GM21723 (cell line): ENCODE results near the gene MGST2.

Source experiments
- ATAC-seq: cut with Tn5 transposase; IDR thresholded peaks from one replicate; pipeline ENCODE4 v1.9.1; 2021; ENCODE audit warnings: mild to moderate bottlenecking, moderate library complexity; ENCODE audit not compliant: unreplicated experiment

MGST2 gene

DNA sequence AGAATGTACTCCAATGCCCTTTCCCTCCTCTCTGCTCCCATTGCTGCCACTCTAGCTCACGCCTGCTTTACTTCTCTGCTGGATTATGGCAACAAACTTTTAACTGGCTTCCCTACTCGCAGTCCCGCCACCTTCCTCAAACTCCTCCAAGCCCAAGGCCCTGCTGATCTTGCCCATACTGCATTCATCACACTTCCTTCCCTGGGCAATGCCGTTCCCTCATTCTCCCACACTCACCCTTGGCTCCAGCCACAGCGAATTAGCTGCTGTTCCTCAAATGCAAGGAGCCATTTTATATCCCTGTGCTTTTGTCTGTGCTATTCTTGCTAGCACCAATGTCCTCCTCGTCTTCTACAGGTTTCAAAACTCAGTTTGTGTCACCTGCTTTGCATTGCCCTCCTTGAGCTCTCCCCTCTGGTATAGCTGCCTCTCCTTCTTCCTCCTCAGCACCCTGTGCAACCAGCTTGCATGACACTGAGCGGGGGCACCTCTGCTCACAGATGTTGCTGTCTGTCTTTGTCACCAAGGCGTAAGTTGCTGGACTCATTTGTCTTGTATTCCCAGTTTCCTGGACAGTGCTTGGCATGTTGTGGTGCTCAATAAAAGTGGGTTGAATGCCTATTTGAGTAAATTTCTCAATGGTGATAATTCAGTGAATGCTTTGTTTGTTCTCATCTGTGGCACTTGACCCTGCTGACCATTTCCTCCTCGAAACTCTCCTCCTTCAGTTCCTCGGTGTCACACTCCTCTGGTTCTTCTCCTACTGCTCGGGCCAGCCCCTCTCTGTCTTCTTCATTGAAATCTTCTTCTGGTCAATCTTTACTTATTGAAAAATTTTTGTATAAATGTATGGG lies 22.4 kb upstream of the MGST2 start:
- no peak for ATAC-seq

- no peak for ATAC-seq
Measured at GRCh38 chr4:139645458-139645857, 20.2 kb upstream of the MGST2 start.

GRCh38 chr4:139647184-139647583 lies 18.4 kb upstream of the MGST2 start:
- ATAC-seq, result no peak

DNA sequence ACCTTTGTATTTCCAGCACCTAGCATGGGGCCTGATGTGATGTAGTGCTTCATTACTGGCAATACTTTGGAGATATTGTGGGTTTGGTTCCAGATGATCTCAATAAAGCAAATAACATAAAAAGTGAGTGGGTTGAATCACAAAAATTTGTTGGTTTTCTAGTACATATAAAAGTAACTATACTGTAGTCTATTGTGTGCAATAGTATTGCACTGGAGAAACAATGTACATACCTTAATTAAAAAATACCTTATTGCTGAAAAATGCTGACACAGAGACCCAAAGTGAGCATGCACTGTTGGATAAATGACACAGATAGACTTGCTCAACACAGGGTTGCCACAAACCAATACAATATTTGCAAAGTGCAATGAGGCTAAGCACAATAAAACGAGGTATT lies 17.7 kb upstream of the MGST2 start:
- ATAC-seq, result no peak

DNA sequence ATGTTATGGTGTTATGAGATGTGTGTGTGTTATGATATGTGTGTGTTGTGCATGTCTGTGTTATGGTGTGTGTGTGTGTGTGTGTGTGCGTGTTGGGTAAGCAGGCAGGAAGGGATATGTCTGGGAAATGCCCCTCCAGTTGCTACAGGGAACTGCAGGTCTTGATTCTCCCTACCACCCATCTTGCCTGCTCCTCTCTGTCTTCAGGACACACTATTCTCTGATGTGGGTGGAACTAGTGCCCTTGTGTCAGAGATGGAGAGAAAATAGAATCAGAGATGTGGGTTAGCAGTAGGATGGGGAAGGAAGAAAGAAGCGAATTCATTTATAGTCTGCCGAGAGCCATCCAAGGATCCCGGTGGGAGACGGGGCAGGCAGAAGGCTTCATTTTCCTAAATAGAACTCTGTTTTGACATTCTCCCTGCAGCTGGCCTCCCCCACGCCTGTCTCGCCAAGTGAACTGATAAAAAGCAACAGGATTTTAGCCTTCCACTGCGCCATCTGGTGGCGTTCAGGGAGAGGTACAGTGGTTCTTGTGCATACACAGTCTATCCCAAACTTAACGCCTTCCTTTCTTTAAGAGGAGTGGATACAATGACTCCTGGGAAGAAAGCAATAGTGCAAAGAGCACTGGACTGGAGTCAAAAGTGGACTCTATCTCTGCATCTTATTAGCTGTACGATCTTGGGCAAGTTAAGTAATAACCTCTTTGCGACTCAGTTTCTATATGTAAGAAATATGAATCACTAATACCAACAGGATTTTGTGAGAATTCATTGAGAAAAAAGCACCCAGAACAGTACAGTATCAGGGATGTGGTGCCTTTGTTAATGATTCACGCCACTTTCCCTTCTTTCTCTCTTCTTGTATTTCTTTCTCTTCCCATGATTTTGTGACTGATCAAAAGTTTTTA lies 14.1 kb upstream of the MGST2 start:
- peak; percentile 83 for ATAC-seq

DNA sequence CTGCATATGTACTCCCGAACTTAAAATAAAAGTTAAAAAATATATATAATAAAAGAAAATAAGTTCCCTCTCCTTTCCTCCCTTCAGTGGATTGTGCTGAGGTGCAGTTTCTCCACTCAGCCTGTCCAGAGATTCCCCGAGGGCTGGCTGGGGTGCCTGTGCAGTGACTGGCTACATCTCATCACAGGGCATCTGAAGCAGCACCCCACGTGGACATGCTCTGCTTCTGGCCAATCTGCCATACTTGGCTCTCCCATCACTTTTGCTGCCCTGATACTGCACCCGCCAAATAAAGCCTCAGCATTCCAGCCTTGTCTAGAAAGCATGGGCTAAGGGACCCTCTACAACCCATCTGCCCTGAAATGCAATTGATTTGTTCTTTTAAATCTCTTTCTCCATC lies 11.1 kb upstream of the MGST2 start:
- ATAC-seq, result no peak

DNA sequence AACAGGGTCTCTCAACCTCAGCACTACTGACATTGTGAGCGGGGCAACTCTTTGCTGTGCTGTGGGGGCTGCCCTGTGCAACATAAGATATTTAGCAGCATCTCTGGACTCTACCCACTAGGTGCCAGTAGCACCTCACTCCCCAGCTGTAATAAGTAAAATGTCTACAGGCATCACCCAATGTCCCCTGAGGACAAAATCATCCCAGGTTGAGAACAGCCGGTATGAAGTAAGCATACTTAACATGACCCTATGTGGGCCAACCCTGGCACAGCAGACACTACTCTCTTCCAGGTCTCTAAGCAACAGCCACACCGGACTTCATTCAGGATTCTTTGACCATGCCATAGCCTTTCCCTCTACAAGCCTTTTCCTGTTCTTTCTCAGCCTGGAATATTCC lies 10.5 kb upstream of the MGST2 start:
- peak; percentile 51 for ATAC-seq

- peak; percentile 66 for ATAC-seq
Measured at GRCh38 chr4:139656614-139657486, 8.8 kb upstream of the MGST2 start.

GRCh38 chr4:139658185-139658584 lies 7.4 kb upstream of the MGST2 start:
- no peak for ATAC-seq

GRCh38 chr4:139658586-139659382 lies 6.8 kb upstream of the MGST2 start:
- no peak for ATAC-seq

DNA sequence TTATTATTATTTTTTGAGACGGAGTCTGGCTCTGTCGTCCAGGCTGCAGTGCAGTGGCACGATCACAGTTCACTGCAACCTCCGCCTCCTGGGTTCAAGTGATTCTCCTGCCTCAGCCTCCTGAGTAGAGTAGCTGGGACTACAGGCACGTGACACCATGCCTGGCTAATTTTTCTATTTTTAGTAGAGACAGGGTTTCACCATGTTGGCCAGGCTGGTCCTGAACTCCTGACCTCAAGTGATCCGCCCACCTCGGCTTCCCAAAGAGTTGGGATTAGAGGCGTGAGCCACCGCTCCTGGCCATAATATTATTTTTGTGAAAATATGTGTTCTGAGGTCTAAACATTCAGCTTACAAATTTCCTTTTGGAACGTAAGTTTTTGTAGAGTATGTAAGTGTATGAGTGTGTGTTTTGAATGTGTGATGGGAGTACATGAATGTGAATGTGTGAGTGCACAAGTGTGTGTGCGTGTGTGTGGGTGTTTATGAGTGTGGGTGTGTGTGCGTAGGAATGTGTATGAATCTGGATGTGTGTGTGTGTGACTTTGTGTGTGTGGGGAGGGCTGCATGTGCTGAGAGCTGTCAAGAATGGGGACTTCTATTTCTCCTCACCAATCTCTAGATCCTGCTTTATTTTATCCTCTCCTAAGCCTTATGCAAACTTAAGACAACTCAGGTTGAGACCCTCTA lies 5.7 kb upstream of the MGST2 start:
- ATAC-seq, result no peak

DNA sequence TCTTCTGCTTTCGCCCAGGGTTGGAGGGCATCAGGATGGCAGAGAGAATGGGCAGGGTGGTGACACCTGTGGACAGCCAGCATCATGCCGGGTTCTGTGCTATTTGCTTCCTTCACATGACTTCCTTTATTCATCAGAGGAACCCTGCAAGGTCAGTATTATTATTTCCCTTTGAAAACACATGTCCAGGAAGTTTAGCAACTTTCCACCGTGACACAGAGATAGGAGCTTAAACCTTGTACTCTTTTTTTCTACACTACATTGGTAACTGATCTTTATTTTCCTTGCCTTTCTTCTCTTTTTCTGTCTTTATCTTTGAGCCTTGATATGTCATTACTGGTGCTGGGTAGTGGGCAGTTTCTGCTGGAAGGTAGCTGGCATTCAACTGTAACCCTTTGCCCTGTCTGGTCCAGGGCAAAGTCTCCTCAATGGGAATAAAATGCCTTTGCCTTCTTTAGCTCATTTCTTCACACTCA lies 5.0 kb upstream of the MGST2 start:
- no peak for ATAC-seq

- ATAC-seq, result no peak
Measured at GRCh38 chr4:139663561-139664138, 2.0 kb upstream of the MGST2 start.

- ATAC-seq, result no peak
Measured at GRCh38 chr4:139664442-139664841, 1.2 kb upstream of the MGST2 start.

DNA sequence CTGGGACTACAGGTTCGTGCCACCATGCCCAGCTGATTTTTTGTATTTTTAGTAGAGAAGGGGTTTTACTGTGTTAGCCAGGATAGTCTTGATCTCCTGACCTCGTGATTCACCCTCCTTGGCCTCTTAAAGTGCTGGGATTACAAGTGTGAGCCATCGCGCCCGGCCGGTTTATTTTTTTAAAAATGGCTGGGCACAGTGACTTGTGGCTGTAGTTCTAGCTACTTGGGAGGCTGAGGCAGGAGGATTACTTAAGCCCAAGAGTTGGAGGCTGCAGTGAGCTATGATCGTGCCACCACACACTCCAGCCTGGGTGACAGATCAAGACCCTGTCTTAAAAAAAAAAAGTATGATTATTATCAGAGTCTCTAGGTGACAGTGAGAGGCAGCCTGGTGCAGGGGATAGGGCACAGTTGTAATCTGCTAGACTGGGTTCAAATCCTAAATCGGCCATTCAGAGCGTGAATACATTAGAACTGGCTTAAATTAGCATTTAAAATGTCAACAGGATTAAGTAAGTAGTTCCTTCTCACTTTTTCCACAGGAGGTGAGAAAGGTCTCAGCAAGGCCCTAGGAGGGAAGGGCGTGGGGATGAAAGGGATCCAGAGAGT lies 435 bp upstream of the MGST2 start:
- ATAC-seq, result no peak

DNA sequence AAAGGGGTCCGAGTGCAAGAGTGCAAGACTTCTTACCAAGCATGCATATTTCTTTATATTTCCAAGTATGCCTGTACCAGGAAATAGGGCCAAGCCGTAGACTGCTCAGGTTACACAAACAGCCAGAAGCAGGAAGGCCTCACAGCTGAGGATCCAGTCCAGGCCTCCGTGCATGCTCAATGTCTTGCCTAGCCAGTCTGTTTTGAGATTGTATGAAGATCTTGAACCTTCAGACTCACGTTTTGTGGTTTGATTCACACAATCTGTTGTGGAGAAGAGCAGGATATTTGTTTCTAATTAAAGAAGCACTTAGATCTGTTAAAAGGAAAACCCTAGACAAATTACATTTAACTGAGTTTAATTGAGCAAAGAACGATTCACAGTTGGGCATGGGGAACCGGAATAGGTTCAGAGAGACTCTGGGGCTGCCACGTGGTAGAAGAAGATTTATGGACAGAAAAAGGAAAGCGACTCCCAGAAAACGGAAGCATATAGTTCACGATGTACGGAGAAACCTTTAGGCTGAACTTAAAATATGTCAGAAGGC lies 1.2 kb downstream of the MGST2 start:
- peak; percentile 38 for ATAC-seq

DNA sequence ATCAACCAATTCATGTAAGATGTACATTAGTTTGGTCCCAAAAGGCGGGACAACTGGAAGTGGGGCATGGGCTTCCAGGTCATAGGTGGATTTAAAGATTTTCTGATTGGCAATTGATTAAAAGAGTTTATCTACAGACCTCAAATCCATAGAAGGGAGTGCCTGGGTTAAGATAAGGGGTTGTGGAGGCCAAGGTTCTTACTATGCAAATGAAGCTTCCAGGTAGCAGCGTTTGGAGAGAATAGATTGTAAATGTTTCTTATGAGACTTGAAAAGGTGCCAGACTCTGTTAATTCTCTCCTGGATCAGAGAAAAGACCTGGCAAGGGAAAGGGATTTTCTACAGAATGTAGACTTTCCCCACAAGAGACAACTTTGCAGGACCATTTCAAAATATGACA lies 2.4 kb downstream of the MGST2 start:
- ATAC-seq, result no peak

DNA sequence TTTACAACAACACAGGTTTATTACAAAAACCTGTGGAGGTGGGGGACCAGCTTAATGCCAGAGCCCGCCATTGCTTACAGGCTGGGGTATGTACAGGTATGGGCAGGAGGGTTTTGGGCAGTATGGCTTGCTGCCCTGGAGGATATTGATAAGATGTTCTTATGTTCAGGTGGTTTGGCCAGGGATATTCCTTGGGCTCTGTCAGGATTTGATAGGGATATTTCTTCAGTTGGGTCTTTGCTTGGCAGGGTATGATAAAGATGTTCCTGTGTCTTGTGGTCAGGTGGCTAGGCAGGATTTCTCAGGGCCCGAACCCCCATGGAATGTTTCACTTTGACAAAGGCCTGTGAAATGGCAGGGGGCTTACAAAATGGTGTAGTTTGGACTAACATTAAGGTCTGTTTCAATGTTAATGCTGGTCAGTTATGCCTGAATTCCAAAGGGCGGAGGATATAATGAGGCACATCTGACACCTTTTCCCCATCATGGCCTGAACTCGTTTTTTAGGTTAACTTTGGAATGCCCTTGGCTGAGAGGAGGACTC lies 3.1 kb downstream of the MGST2 start:
- ATAC-seq, result no peak
